Measurements from ENCODE around the gene ATP8A2.

ATP8A2 gene

DNA sequence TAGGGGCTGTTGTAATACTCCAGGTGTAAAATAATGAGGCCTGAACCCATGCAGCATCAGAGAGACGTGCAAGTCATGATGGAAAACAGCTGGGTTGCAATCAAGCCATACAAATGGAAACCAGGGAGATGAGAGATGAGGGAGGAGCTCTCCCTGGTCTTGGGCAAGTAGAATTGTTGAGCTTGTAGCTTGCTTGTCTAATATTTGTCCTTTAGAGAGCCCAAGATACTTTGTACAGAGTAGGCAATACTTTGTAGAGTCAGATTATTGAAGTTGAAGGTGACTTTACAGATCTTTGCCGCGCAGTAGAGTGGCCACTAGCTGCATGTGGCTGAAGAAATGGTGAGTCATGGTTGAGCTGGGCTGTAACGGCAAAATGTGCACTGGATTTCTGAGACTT is 8.3 kb downstream of the ATP8A2 start:
- Histone ChIP-seq H3K27me3 (ENCODE audit: control insufficient read depth, insufficient read depth, low read length, poor library complexity, severe bottlenecking) (peaks cover 2% of the 10 kb centered on the region), H3K9me3 (ENCODE audit: control insufficient read depth, low read length) (no peaks in the 10 kb centered on the region), H3K27ac (ENCODE audit: insufficient read depth, low read depth, low read length, poor library complexity, severe bottlenecking) (no peak overlapping the region), H3K4me3 (ENCODE audit: insufficient read depth, low read depth, low read length) (no peak overlapping the region), H3K4me1 (ENCODE audit: control insufficient read depth, insufficient read depth, low read length) (no peaks in the 10 kb centered on the region), H3K36me3 (ENCODE audit: control insufficient read depth, insufficient read depth, low read length) (no peaks in the 10 kb centered on the region)
- 89 to 91% methylated on average over 4 of the region's 4 CpGs for WGBS, 2 experiments

GRCh38 chr13:25380741-25381324 is 9.1 kb downstream of the ATP8A2 start:
- Histone ChIP-seq H3K27me3 (ENCODE audit: control insufficient read depth, insufficient read depth, low read length, poor library complexity, severe bottlenecking) (no peaks in the 10 kb centered on the region), H3K36me3 (ENCODE audit: control insufficient read depth, insufficient read depth, low read length) (no peaks in the 10 kb centered on the region), H3K4me3 (ENCODE audit: insufficient read depth, low read depth, low read length) (no peak overlapping the region), H3K9me3 (ENCODE audit: control insufficient read depth, low read length) (no peaks in the 10 kb centered on the region), H3K4me1 (ENCODE audit: control insufficient read depth, insufficient read depth, low read length) (no peaks in the 10 kb centered on the region), H3K27ac (ENCODE audit: insufficient read depth, low read depth, low read length, poor library complexity, severe bottlenecking) (no peak overlapping the region)
- 84 to 92% methylated on average over 6 to 7 of the region's 7 CpGs for WGBS, 2 experiments

DNA sequence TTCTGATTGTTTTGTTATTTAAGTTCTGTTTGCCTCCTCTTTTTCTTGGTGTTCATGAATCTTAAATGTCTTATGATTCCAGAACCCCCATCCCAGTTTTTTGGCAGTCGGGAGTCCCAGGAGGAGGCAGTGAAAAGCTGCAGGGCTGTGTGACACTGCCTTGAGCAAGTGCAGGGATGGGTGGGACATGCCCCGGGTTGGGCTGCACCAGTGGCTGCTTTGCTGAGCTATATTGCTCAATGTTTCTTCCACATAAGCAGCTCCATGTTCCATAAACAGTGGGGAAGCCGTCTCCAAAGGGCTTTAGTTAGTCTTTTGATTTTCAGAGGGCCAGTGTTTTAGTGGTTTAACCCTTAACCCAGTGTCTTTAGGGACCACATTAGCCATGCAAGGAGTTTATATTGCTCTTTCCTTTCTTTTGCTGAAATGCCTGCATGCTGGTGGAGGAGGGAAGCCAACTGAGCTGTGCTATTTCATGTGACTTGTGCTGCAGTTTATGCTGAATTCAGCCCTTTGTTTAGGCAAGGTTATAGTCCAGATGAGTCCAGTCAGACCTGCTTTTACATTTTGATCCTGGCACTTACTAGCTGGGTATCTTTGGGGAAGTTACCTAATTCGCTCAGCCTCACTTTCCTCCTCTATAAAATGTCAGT is 13.1 kb downstream of the ATP8A2 start:
- no peak overlapping the region for H3K4me3 ChIP-seq (ENCODE audit: insufficient read depth, low read depth, low read length)
- no peaks in the 10 kb centered on the region for H3K9me3 ChIP-seq (ENCODE audit: control insufficient read depth, low read length)
- H3K4me1 ChIP-seq (ENCODE audit: control insufficient read depth, insufficient read depth, low read length), result no peaks in the 10 kb centered on the region
- no peaks in the 10 kb centered on the region for H3K36me3 ChIP-seq (ENCODE audit: control insufficient read depth, insufficient read depth, low read length)
- H3K27ac ChIP-seq (ENCODE audit: insufficient read depth, low read depth, low read length, poor library complexity, severe bottlenecking), result no peak overlapping the region
- whole genome bisulfite sequencing, 2 experiments, result 64 to 68% methylated on average over 4 of the region's 4 CpGs
- no peaks in the 10 kb centered on the region for H3K27me3 ChIP-seq (ENCODE audit: control insufficient read depth, insufficient read depth, low read length, poor library complexity, severe bottlenecking)

DNA sequence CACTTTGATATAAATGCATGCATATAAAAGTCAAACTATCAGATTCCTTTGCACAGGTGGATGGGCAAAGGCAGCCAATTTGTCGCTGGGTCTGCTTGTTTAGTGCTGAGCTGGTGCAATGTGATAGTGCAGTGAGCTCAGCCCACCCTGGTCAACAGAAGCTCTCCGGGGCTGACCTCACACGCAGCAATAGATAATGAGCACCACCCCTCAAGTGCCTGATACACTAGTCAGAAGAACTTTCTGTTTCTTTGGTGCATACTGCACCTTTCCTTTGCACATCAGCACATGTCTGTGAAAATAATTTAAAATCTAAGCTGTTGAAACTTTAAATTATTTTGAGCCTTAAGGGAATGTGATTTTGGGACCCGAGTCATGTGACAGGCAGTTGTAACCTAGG is 20.2 kb downstream of the ATP8A2 start:
- WGBS, 2 experiments, result 80 to 91% methylated on average over 4 of the region's 4 CpGs
- H3K9me3 ChIP-seq (ENCODE audit: control insufficient read depth, low read length), result no peaks in the 10 kb centered on the region
- H3K27me3 ChIP-seq (ENCODE audit: control insufficient read depth, insufficient read depth, low read length, poor library complexity, severe bottlenecking), result no peaks in the 10 kb centered on the region
- H3K4me3 ChIP-seq (ENCODE audit: insufficient read depth, low read depth, low read length), result no peak overlapping the region
- no peaks in the 10 kb centered on the region for H3K36me3 ChIP-seq (ENCODE audit: control insufficient read depth, insufficient read depth, low read length)
- H3K27ac ChIP-seq (ENCODE audit: insufficient read depth, low read depth, low read length, poor library complexity, severe bottlenecking), result no peak overlapping the region
- no peaks in the 10 kb centered on the region for H3K4me1 ChIP-seq (ENCODE audit: control insufficient read depth, insufficient read depth, low read length)

DNA sequence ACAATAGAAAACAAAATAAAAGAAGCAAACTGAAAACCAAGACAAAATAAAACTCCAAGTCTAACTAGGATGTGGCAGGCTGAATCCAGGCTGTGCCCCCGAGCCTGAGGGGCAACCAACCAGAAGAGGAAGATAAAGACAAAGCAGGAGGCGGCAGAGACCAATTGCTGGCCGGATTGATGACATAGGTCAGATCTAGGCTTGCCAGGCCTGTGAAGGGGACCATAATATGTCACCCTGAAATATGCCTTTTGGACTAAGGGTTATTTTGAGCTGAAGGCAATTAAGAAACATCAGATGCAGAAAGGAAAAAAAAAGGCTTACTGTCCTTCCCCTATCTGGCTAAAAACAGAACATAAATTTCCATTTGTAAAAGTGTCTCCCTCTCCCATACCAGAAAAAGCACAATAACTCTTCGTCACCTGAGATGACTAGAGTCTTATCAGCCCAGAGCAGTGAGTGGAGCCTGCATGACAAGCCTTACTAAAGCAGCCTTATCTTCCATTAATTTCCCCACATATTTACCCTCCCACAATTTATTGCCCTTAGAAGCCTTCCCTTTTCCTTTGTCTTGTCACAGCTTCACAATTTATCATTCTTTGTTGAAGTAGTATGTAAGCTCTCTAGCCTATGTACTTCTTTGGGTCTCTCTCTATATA is 22.8 kb downstream of the ATP8A2 start:
- Histone ChIP-seq H3K4me3 (ENCODE audit: insufficient read depth, low read depth, low read length) (no peak overlapping the region), H3K4me1 (ENCODE audit: control insufficient read depth, insufficient read depth, low read length) (no peaks in the 10 kb centered on the region), H3K27ac (ENCODE audit: insufficient read depth, low read depth, low read length, poor library complexity, severe bottlenecking) (no peak overlapping the region), H3K36me3 (ENCODE audit: control insufficient read depth, insufficient read depth, low read length) (no peaks in the 10 kb centered on the region), H3K9me3 (ENCODE audit: control insufficient read depth, low read length) (no peaks in the 10 kb centered on the region), H3K27me3 (ENCODE audit: control insufficient read depth, insufficient read depth, low read length, poor library complexity, severe bottlenecking) (no peaks in the 10 kb centered on the region)
- WGBS, 2 experiments, result 90 to 93% methylated on average over 4 of the region's 4 CpGs

DNA sequence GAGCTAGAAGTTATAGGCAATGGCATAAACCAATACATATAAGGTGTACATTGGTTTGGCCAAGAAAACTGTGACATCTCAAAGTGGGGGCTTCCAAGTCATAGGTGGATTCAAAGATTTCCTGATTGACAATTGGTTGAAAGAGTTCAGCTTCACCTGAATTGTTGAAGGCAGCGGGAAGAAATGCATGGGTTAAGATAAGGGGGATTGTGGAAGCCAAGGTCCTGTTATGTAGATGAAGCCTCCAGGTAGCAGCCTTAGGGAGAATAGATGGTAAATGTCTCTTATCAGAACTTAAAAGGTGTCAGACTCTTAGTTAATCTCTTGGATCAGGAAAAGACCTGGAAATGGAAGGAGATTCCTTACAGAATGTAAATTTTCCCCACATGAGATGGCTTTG is 26.0 kb downstream of the ATP8A2 start:
- no peaks in the 10 kb centered on the region for H3K4me1 ChIP-seq (ENCODE audit: control insufficient read depth, insufficient read depth, low read length)
- WGBS, 2 experiments, result 71 to 74% methylated on average over 1 of the region's 1 CpG
- no peaks in the 10 kb centered on the region for H3K36me3 ChIP-seq (ENCODE audit: control insufficient read depth, insufficient read depth, low read length)
- H3K27ac ChIP-seq (ENCODE audit: insufficient read depth, low read depth, low read length, poor library complexity, severe bottlenecking), result no peak overlapping the region
- no peaks in the 10 kb centered on the region for H3K27me3 ChIP-seq (ENCODE audit: control insufficient read depth, insufficient read depth, low read length, poor library complexity, severe bottlenecking)
- no peaks in the 10 kb centered on the region for H3K9me3 ChIP-seq (ENCODE audit: control insufficient read depth, low read length)
- H3K4me3 ChIP-seq (ENCODE audit: insufficient read depth, low read depth, low read length), result no peak overlapping the region

- no peaks in the 10 kb centered on the region for H3K36me3 ChIP-seq (ENCODE audit: control insufficient read depth, insufficient read depth, low read length)
- no peaks in the 10 kb centered on the region for H3K9me3 ChIP-seq (ENCODE audit: control insufficient read depth, low read length)
- no peaks in the 10 kb centered on the region for H3K4me1 ChIP-seq (ENCODE audit: control insufficient read depth, insufficient read depth, low read length)
- WGBS, 2 experiments, result 93 to 99% methylated on average over 6 of the region's 6 CpGs
- H3K4me3 ChIP-seq (ENCODE audit: insufficient read depth, low read depth, low read length), result no peak overlapping the region
- H3K27me3 ChIP-seq (ENCODE audit: control insufficient read depth, insufficient read depth, low read length, poor library complexity, severe bottlenecking), result no peaks in the 10 kb centered on the region
- H3K27ac ChIP-seq (ENCODE audit: insufficient read depth, low read depth, low read length, poor library complexity, severe bottlenecking), result no peak overlapping the region
These were observed 29.2 kb downstream of the ATP8A2 start for GRCh38 chr13:25400925-25401324.

- Histone ChIP-seq H3K4me1 (ENCODE audit: control insufficient read depth, insufficient read depth, low read length) (no peaks in the 10 kb centered on the region), H3K27ac (ENCODE audit: insufficient read depth, low read depth, low read length, poor library complexity, severe bottlenecking) (no peak overlapping the region), H3K27me3 (ENCODE audit: control insufficient read depth, insufficient read depth, low read length, poor library complexity, severe bottlenecking) (no peaks in the 10 kb centered on the region), H3K4me3 (ENCODE audit: insufficient read depth, low read depth, low read length) (no peak overlapping the region), H3K36me3 (ENCODE audit: control insufficient read depth, insufficient read depth, low read length) (no peaks in the 10 kb centered on the region), H3K9me3 (ENCODE audit: control insufficient read depth, low read length) (no peaks in the 10 kb centered on the region)
- 94 to 95% methylated on average over 7 of the region's 7 CpGs for WGBS, 2 experiments
These were observed 30.2 kb downstream of the ATP8A2 start for GRCh38 chr13:25401958-25402357.

DNA sequence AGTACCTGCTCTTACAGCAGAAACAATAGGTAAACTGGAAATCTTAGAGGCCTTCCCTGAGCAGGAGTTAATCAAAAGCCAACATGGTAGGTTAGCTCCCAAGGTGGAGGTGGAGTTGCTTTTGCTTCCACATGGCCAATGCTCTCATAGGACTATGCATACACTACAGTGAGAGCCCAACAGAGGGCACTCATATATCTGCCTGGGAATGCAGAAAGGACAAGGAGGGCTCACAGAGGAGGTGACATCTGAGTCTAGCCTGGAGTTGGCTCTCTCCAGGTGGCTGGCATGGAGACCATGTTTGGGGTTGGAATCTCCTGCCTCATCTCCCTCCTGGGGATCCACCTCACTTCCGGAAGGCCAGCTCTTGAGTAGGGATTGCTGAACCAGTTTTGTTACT is 34.6 kb downstream of the ATP8A2 start:
- Histone ChIP-seq H3K9me3 (ENCODE audit: control insufficient read depth, low read length) (no peaks in the 10 kb centered on the region), H3K4me1 (ENCODE audit: control insufficient read depth, insufficient read depth, low read length) (no peaks in the 10 kb centered on the region), H3K27me3 (ENCODE audit: control insufficient read depth, insufficient read depth, low read length, poor library complexity, severe bottlenecking) (no peaks in the 10 kb centered on the region), H3K36me3 (ENCODE audit: control insufficient read depth, insufficient read depth, low read length) (no peaks in the 10 kb centered on the region), H3K4me3 (ENCODE audit: insufficient read depth, low read depth, low read length) (no peak overlapping the region), H3K27ac (ENCODE audit: insufficient read depth, low read depth, low read length, poor library complexity, severe bottlenecking) (no peak overlapping the region)
- WGBS, 2 experiments, result 95 to 100% methylated on average over 1 of the region's 1 CpG

DNA sequence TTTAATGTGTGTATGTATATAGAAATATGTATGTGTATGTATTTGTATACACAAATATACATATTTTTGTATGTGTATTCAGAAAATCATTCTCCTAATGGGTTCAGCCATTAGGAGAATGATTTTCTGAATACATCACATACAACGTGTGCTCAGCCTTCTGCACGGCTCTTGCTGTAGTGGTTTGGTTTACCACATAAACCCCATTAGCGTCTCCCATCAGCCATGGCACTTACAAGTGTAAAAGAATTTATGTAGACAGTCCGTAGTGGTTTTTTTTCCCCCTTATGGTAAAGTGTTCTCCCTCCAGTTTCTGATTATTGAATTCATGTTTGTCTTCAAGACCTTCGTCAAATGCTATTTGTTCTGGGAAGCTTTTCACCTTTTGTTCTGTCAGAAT is 38.2 kb downstream of the ATP8A2 start:
- Histone ChIP-seq H3K27ac (ENCODE audit: insufficient read depth, low read depth, low read length, poor library complexity, severe bottlenecking) (no peak overlapping the region), H3K4me1 (ENCODE audit: control insufficient read depth, insufficient read depth, low read length) (no peaks in the 10 kb centered on the region), H3K27me3 (ENCODE audit: control insufficient read depth, insufficient read depth, low read length, poor library complexity, severe bottlenecking) (no peaks in the 10 kb centered on the region), H3K9me3 (ENCODE audit: control insufficient read depth, low read length) (no peaks in the 10 kb centered on the region), H3K4me3 (ENCODE audit: insufficient read depth, low read depth, low read length) (no peak overlapping the region), H3K36me3 (ENCODE audit: control insufficient read depth, insufficient read depth, low read length) (no peaks in the 10 kb centered on the region)
- WGBS, 2 experiments, result 94 to 99% methylated on average over 4 to 5 of the region's 5 CpGs

Data from ectodermal cell (in vitro differentiated cells).